ENCODE results near the gene CROCC. TPM values are rescaled to one million over a fixed set of nuclear protein-coding genes. Genes with fewer than 3 reads are reported as not detected.
A peak's percentile ranks its signal among the peaks of the same experiment; 100 is the strongest.
"Not testable (repeated sequence)": the region's sequence is repeated elsewhere in the genome, so short reads cannot be mapped to it uniquely, and the experiment has no call there.

CROCC gene
- total RNA-seq, 1 donor: 13.8 TPM

DNA sequence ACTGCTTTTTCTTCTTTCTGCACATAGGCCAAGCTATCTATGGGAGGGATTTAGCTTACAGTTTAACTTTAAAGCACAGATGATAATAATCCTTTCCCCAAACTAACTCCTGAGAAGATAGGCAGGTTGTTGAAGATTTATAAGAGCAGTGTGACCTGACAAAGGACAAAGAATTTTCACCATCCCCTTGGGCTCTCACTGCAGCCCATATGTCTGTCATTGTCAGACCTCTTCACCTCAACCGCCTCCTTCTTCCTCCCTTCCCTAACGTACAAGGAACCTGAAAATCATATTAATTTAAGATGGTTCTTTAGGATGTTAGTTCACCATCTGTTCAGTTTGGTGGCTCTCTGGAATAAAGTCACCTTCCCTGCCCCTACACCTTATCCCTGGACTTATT is 21.0 kb upstream of the CROCC start:
- TF ChIP-seq, protein P1, sequence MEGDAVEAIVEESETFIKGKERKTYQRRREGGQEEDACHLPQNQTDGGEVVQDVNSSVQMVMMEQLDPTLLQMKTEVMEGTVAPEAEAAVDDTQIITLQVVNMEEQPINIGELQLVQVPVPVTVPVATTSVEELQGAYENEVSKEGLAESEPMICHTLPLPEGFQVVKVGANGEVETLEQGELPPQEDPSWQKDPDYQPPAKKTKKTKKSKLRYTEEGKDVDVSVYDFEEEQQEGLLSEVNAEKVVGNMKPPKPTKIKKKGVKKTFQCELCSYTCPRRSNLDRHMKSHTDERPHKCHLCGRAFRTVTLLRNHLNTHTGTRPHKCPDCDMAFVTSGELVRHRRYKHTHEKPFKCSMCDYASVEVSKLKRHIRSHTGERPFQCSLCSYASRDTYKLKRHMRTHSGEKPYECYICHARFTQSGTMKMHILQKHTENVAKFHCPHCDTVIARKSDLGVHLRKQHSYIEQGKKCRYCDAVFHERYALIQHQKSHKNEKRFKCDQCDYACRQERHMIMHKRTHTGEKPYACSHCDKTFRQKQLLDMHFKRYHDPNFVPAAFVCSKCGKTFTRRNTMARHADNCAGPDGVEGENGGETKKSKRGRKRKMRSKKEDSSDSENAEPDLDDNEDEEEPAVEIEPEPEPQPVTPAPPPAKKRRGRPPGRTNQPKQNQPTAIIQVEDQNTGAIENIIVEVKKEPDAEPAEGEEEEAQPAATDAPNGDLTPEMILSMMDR (IDR thresholded peaks at IDR 0.05; ENCODE audit: insufficient read depth, low read depth, low read length): peak; percentile 26
- no peak for DNase-seq (ENCODE audit: low read depth)
- no peak overlapping the region for H3K4me3 ChIP-seq (ENCODE audit: low read depth, low read length)

DNA sequence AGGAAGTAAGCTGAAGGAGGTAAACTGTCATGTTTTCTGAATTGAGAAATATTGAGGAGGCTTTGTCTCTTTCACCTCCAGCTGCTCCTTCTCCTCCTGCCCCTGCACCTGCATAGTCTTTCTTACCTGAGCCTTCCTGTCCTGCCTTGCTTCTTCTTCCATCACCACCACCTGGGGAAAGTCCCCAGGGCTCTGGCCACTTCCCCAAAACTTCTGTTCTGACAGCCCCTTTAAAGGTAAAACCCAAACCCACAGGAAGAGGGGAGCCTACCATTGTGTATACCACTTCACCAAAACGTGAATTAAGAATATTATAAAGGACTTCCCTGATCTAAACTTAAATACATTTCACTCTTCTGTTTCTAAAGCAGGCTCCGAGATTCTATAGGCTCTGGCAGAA is 20.4 kb upstream of the CROCC start:
- DNase-seq (ENCODE audit: low read depth); H3K4me3 ChIP-seq (ENCODE audit: low read depth, low read length): not testable (repeated sequence)

DNA sequence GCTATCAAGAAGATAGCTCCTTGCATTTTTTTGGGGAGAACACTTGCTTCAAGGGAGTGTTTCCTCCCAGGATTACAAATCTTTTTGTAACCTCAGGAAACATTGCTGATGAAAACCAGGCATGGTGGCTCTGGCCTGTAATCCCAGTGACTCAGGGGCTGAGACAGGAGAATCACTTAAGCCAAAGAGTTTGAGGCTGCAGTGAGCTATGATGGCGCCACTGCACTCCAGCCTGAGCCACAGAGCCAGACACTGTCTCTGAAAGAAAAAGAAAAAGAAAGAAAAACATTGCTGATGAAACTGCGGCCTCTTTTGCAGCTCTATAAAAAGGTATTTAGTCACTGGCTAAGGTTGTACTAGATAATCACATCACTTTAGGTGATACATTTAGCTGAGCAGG is 18.7 kb upstream of the CROCC start:
- peak; percentile 87 for DNase-seq (ENCODE audit: low read depth)
- peak overlapping the region; percentile 56 for H3K4me3 ChIP-seq (ENCODE audit: low read depth, low read length)
- TF ChIP-seq, protein P1 (IDR thresholded peaks at IDR 0.05; ENCODE audit: insufficient read depth, low read depth, low read length): no peak

DNA sequence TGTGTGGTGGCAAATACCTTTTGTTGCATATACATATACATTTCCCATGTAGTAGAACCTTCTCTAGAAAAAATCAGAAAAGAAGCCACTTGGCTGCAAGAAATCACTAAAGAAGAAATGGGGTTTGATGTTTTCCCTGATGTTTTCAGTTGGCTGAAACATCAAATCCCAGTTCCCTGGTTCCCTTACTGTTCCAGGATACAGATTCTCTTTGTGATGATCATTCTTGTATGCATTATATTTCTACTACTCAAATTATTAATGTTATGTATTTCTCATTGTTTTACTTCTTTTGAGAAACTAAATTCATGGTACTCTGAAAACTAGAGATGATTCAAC is 18.3 kb upstream of the CROCC start:
- peak overlapping the region; percentile 56 for H3K4me3 ChIP-seq (ENCODE audit: low read depth, low read length)
- TF ChIP-seq, protein P1 (IDR thresholded peaks at IDR 0.05; ENCODE audit: insufficient read depth, low read depth, low read length): no peak
- DNase-seq (ENCODE audit: low read depth): no peak

DNA sequence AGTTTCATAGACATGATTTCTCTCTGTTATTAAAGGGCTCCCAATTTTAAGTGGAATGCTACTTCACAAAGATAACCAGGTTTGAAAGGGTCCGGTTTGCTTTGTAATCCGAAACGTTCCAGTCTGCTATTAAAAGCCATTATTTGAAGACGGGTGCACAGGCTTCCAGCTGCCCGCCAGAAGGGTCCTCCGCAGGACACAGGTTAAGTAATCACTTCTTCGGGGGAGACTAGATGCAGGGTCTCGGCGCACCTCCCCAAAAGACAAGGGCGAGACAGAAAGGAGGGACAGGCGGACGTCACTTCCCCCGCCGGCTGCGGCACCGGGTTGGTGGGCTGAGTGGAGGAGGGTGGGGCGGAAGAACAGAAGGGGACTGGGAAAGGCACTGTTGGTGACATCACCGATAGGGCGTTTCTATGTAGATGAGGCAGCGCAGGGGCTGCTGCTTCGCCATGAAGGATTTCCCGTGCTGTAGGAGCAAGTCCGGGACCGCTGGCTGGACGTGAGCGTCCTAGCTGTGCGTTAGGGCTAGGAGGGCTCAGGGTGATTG is 17.1 kb upstream of the CROCC start:
- TF ChIP-seq, protein P1 (IDR thresholded peaks at IDR 0.05; ENCODE audit: insufficient read depth, low read depth, low read length): no peak
- H3K4me3 ChIP-seq (ENCODE audit: low read depth, low read length): peak overlapping the region; percentile 56
- DNase-seq (ENCODE audit: low read depth): peak; percentile 99

DNA sequence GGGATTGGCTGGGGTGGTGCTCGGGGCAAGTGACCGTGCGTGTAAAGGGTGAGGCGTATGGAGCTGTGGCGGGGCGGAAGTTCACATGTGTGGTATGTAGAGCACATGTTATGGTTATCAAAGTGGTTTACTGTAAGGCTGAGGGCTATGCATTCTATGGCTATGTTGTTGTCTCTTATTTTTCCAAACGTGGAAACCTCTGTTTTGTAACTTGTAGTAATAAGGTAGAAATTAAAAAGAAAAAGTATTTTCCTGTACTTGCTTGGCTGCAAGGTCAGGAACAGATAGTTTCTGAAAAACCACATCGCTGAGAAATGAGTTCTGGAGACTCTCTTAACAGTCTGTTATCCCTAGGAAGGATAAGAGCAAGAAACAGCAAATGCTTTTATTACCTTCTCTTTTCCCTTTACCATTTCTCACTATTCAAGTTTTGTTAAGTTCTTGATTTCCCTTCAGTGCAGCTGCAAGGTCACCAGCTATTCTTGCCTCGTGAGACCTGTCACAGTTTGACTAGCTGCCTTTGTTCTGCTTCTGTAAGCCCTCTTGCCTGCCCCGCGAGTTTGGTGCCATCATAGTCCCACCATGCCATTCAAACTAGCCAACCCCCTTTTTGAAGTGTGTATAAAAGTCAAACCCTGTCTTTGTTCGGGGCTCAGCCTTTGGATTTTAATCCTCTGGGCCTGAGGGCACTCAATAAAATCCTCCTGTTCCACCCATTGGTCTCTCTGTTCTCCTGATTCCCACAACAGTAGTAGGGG is 16.4 kb upstream of the CROCC start:
- TF ChIP-seq, protein P1 (IDR thresholded peaks at IDR 0.05; ENCODE audit: insufficient read depth, low read depth, low read length): no peak
- peak overlapping the region; percentile 56 for H3K4me3 ChIP-seq (ENCODE audit: low read depth, low read length)
- DNase-seq (ENCODE audit: low read depth): peak; percentile 92

DNA sequence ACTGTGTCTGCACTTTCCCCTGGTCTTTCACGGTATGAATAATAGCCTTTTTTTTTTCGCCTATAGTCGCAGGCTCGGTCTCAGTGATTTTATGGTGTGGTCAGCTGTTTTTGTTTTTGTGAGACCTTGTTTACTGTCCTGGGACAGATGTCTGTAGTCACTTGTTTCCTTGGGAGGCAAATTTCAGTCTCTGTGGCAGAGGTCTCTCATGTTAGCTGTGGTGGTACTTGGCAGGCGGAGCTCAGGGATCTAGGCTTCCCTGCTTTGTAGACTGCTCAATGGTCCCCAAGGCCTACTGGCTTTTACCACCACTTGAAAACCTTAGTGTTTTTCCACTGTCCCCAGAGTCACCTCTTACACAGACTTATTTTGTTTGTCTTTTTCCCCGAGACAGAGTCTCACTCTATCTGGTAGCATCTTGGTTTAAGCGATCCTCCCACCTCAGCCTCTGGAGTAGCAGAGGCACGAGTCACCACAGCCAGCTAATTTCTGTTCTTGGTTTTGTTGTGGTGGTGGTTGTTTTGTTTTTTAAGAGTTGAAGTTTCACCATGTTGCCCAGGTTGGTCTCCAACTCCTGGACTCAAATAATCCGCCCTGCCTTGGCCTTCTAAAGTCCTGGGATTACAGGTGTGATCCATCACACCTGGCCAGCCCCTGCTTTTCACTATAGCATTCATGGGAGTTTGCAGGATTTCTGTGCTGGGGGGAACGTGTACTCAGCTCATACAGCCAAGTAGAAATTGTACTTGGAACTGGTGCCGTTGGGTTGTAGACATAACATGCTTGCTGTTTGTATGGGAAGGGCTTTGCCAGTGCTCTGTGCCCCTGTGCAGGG is 15.6 kb upstream of the CROCC start:
- no peak for DNase-seq (ENCODE audit: low read depth)
- H3K4me3 ChIP-seq (ENCODE audit: low read depth, low read length): no peak overlapping the region
- TF ChIP-seq, protein P1 (IDR thresholded peaks at IDR 0.05; ENCODE audit: insufficient read depth, low read depth, low read length): no peak

Data from fibroblast of villous mesenchyme (primary cell).